ENCODE data around the gene CABP4.

The CABP4 gene

DNA sequence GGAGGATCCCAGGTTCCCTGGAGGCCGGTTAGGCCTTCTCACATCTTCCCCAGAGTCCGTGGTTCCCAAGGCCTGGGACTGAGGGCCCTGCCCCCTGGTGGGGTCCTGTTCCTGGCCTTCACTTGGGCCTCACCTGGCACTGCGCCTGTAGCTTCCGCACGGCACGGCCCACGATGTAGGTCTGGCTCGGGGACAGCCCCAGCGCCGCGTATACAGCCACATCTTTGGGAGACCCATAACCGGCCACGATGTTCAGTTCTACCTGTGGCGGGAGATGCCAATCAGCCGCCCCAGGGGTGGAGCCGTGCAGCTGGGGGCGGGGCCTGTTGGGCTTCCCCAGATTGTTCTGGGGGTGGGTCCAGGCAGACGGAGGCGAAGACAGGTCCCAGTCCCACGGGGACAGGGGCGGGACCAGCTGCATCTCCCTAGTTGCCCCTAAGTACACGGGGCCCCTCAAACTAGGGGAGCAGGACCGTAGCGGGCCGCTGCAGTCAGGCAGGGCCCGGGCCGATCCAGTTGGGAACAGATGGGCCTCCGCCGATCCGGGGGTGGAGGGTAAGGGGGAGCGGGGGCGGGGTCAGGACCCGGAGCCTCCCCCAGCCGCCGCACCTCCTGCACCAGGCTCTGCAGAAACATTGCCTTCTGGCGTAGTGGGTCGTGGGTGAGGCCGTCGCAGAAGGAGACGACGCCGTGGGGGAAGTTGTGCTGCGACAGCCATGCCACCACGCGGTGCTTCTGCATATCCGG lies 37.8 kb downstream of the CABP4 start:
- TF ChIP-seq POLR2AphosphoS5 (IDR thresholded peaks at IDR 0.05; ENCODE audit: low read depth, low read length) (no peak), PAX5 (IDR thresholded peaks at IDR 0.05; ENCODE audit: insufficient read depth, low read length, severe bottlenecking) (no peak), TAF1 (IDR thresholded peaks at IDR 0.05; ENCODE audit: low read depth, low read length) (no peak), POU2F2 (IDR thresholded peaks at IDR 0.05; ENCODE audit: low read depth, low read length) (no peak), SPI1 (IDR thresholded peaks at IDR 0.05; ENCODE audit: low read depth, low read length) (no peak), POLR2A (IDR thresholded peaks at IDR 0.05; ENCODE audit: low read depth, low read length) (no peak)
- DNase-seq (ENCODE audit: insufficient read length, low spot score) (peak; percentile 55), FAIRE-seq (no peak)

DNA sequence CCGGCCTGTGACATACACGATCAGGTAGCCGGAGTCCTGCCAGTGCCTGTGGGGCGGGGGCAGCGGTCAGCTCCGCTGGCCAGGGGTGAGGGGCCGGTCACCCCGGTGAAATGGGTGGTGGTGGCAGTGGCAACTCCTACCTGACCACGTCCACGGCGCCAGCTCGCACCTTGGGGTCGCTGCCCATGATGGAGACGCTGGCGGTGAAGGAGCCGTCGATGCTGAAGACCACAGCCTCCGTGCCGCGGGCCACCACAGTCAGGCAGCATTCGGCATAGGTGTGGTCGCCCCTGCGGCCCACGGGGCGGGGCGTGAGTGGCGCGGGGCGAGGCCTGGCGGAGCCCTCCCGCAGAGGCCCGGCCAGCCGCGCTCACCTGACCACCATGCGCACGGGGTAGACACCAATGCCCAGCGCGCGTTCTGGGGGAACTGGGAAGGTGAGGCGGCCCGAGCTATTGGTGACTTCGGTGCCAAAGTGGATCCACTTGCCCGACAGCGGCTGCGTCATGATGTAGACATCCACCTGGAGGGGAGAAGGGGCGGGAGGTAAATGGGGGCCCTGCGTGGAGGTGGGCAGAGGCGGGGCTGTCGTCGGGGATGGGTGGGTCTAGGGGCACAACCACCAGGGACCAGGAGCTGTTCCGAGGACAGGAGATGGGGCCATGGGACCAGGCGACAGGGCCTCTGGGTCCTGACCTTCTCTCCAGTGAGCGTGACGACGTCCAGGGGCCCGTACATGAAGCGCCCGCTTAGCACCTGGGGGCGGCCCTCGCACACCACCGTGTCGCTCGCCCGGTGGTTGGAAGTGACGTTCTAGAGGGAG lies 38.6 kb downstream of the CABP4 start:
- peak; percentile 13 for DNase-seq (ENCODE audit: insufficient read length, low spot score)
- no peak for FAIRE-seq
- TF ChIP-seq TAF1 (IDR thresholded peaks at IDR 0.05; ENCODE audit: low read depth, low read length), result no peak
- TF ChIP-seq POLR2A (IDR thresholded peaks at IDR 0.05; ENCODE audit: low read depth, low read length), result no peak
- no peak for TF ChIP-seq PAX5 (IDR thresholded peaks at IDR 0.05; ENCODE audit: insufficient read depth, low read length, severe bottlenecking)
- TF ChIP-seq SPI1 (IDR thresholded peaks at IDR 0.05; ENCODE audit: low read depth, low read length), result no peak
- no peak for TF ChIP-seq POLR2AphosphoS5 (IDR thresholded peaks at IDR 0.05; ENCODE audit: low read depth, low read length)
- TF ChIP-seq POU2F2 (IDR thresholded peaks at IDR 0.05; ENCODE audit: low read depth, low read length), result no peak

DNA sequence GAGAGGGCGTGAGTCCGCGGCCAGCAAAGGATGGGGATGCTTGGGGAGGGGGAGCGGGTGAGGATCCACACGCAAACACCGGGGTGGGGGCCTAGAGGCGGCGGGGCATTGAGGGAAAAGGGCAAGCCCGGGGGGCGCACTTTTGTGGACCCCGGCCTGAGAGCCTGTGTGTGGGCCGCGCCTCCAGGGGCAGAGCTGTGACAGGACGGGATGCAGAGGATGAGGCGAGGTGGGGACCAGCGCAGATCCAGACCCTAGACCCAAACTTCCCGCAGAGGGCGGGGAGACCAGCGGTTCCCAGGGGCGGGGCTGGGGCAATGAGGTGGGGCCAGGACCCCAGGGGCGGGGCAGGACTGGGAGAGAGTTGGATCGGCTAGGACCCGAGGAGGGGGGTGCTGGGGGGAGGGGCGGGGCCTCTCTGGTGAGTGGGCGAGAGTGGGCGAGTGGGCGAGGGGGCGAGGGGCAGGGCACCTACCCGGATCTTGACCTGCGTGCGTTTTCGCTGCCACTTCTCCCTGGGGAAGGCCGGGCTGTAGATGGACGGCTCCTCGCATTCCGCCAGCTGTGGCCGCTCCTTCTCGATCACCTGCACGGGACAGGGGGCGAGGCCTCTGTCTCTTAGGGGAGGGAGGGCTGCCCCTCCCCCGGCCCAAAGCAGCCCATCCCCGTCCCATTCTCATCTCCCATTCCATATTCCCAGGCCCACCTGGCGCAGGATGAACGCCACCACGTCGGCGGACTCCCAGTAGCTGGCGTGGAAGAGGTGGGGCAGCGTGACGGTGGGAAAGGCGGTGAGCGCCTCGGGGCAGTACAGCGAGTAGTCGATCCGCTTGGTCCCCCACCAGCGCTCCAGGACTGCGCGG lies 39.4 kb downstream of the CABP4 start:
- FAIRE-seq (no peak), DNase-seq (ENCODE audit: insufficient read length, low spot score) (peak; percentile 26)
- TF ChIP-seq TAF1 (IDR thresholded peaks at IDR 0.05; ENCODE audit: low read depth, low read length), result no peak
- no peak for TF ChIP-seq POU2F2 (IDR thresholded peaks at IDR 0.05; ENCODE audit: low read depth, low read length)
- TF ChIP-seq POLR2AphosphoS5 (IDR thresholded peaks at IDR 0.05; ENCODE audit: low read depth, low read length), result no peak
- TF ChIP-seq POLR2A (IDR thresholded peaks at IDR 0.05; ENCODE audit: low read depth, low read length), result no peak

DNA sequence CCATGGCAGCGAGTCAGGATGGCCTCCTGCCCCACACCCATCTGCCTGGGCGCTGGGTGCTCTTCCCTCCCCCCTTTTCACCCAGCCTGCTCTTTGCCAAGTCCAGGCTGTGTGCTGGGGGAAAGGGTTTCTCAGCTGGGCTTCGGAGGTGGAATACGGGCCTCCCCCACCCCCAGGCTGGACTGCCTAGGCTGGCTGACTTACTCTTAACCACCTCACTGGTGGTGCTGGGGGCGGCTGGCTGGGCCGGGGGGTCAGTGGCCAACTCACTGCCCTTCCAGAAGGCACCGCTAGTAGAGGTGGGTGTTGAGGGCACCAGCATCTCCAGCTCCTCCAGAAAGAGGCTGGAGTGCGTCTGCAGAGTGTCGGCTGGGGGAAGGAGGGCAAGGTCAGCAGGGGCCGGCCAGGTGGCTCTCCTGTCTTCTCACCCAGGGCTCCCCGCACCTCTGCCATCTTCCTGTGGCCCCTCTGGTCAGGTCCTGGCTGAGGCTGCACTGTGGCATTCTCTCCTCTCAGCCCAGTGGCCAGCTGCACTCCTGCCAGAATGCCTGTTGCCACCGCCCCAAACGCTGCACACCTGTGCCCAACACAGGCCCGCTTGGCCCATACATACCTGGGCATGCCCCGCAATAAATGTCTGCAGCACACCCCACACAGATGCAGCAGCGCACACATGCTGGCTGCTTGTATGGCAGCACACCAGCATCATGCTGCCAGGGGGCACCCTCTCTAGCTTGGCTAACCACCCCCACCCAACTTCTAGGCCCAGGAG lies 40.3 kb downstream of the CABP4 start:
- peak; percentile 29 for DNase-seq (ENCODE audit: insufficient read length, low spot score)
- FAIRE-seq, result no peak
- no peak for TF ChIP-seq POLR2AphosphoS5 (IDR thresholded peaks at IDR 0.05; ENCODE audit: low read depth, low read length)
- TF ChIP-seq POU2F2 (IDR thresholded peaks at IDR 0.05; ENCODE audit: low read depth, low read length), result no peak
- no peak for TF ChIP-seq POLR2A (IDR thresholded peaks at IDR 0.05; ENCODE audit: low read depth, low read length)
- no peak for TF ChIP-seq PAX5 (IDR thresholded peaks at IDR 0.05; ENCODE audit: insufficient read depth, low read length, severe bottlenecking)
- no peak for TF ChIP-seq SPI1 (IDR thresholded peaks at IDR 0.05; ENCODE audit: low read depth, low read length)
- TF ChIP-seq TAF1 (IDR thresholded peaks at IDR 0.05; ENCODE audit: low read depth, low read length), result no peak

DNA sequence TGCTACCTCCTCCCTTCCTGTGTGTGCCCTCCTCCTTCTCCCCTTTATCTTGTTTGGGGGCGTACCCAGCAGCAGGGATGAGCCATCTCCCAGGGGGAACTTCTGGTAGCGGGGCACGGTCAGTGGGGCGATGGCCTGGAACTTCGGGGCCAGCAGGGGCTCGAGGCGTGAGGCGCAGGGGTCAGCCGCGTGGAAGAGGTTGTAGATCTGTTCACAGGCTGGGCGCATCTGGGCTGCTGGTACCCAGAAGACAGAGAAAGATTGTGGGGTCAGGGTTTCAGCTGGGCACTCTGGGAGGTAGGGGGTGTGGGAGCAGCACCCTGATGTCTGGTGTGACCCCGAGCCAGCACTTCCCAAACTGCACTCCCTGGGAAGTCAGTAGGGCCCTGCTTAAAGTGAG lies 41.0 kb downstream of the CABP4 start:
- FAIRE-seq (no peak), DNase-seq (ENCODE audit: insufficient read length, low spot score) (peak; percentile 16)
- TF ChIP-seq PAX5 (IDR thresholded peaks at IDR 0.05; ENCODE audit: insufficient read depth, low read length, severe bottlenecking) (no peak), POU2F2 (IDR thresholded peaks at IDR 0.05; ENCODE audit: low read depth, low read length) (no peak), POLR2A (IDR thresholded peaks at IDR 0.05; ENCODE audit: low read depth, low read length) (no peak), TAF1 (IDR thresholded peaks at IDR 0.05; ENCODE audit: low read depth, low read length) (no peak), POLR2AphosphoS5 (IDR thresholded peaks at IDR 0.05; ENCODE audit: low read depth, low read length) (no peak), SPI1 (IDR thresholded peaks at IDR 0.05; ENCODE audit: low read depth, low read length) (no peak)

DNA sequence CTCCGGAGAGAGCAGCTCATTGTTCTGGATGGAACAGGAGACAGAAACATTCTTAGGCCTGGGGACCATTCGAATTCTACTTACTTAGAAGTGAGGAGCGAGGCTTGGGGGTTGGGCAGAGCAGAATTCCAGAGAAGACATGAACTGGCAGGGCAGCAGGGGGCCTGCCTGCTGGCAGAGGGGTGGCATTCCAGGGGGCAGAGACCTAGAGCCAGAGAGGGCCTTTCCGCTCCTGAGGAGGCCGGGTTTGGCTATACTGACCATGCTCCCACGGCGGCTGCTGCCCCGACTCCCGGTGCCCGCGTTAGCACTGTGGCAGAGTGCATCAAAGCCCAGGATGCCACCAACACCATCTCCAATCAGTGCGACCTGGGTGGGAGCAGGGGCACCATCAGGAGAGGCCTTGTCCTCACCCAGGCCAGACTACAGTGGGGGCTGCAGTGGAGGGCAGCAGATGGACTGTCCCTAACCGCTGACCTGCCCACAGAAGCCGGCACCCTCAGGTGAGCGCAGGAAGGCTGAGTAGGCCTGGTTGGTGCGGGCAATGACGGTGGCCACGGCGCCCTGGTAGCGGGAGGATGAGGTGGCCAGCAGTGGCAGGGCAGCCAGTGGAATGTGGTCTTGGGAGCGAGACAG lies 42.6 kb downstream of the CABP4 start:
- no peak for FAIRE-seq
- no peak for DNase-seq (ENCODE audit: insufficient read length, low spot score)
- TF ChIP-seq TAF1 (IDR thresholded peaks at IDR 0.05; ENCODE audit: low read depth, low read length), result no peak
- no peak for TF ChIP-seq POU2F2 (IDR thresholded peaks at IDR 0.05; ENCODE audit: low read depth, low read length)
- no peak for TF ChIP-seq SPI1 (IDR thresholded peaks at IDR 0.05; ENCODE audit: low read depth, low read length)
- TF ChIP-seq POLR2AphosphoS5 (IDR thresholded peaks at IDR 0.05; ENCODE audit: low read depth, low read length), result no peak
- no peak for TF ChIP-seq PAX5 (IDR thresholded peaks at IDR 0.05; ENCODE audit: insufficient read depth, low read length, severe bottlenecking)
- no peak for TF ChIP-seq POLR2A (IDR thresholded peaks at IDR 0.05; ENCODE audit: low read depth, low read length)

DNA sequence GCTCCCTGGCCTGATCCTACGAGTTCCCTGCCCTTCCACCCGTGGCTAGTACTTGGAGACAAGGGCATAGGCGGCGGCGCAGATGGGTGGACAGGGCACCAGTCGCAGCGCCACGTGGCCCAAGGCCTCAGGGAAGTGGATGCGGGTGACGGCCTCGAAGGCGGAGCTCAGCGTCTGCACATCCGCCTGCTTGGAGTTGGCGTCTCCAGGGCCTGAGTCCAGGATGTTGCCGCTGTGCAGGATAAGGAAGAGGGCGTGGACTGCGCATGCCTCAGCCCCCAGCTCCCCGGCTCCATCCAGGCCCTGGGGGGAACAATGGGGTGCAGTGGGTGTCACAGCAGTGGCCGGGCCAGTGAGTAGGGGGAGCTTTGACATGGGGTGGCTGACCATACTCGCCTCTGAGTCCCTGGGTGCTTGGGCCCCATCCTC lies 43.4 kb downstream of the CABP4 start:
- DNase-seq (ENCODE audit: insufficient read length, low spot score), result no peak
- no peak for FAIRE-seq
- TF ChIP-seq POLR2A (IDR thresholded peaks at IDR 0.05; ENCODE audit: low read depth, low read length) (no peak), PAX5 (IDR thresholded peaks at IDR 0.05; ENCODE audit: insufficient read depth, low read length, severe bottlenecking) (no peak), POU2F2 (IDR thresholded peaks at IDR 0.05; ENCODE audit: low read depth, low read length) (no peak), SPI1 (IDR thresholded peaks at IDR 0.05; ENCODE audit: low read depth, low read length) (no peak)
